DOHH2 (cell line): ENCODE measurements around the gene SLC9A2.

Experiments
- EZH2phosphoT487 ChIP-seq: fragments of 200-600 bp; sonication (generic); IDR thresholded peaks from 2 replicates; pipeline ENCODE4 v1.6.1; 2017; ENCODE audit warnings: borderline replicate concordance, mild to moderate bottlenecking, antibody characterized with exemption, low read length, moderate library complexity, mixed read lengths
- TF ChIP-seq, protein P1 (sequence below): fragments of 200-600 bp; sonication (generic); IDR thresholded peaks from one replicate; pipeline ENCODE4 v1.5.1; 2014; ENCODE audit warnings: antibody characterized with exemption, mild to moderate bottlenecking, low read depth, low read length; ENCODE audit not compliant: poor library complexity, severe bottlenecking

DNA sequence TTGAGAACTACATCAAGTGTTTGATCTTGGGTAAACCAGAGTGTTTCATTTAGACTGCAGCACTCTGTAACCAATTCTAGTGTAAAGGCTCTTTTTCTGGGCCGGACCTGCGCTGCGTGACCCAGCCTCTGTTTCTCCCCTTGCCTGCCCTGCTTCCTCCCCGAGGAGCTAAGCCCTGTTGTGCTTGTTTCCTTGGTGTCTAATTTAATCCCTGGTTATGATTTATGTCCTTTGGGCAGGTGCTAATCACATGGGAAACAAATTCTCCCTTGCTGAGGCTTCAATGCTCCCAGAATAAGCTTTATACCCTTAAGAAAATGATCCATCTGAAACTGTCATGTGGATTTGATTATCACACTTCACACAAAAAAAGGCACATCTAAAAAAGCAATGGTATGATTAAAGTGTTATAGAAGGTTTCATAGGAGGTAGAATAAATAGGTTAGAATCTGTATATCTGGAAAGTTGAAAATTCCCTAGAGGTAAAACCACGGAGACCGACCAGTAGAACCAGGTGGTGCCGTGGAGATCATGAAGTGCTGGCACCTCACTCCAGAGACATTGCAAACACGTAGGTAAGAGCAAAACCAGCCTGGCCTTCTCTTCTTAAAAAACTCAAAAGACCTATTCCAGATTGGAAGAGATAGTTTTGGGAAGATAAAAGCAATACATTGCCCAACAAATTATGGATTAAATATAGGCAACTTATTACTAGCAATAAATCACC lies 31.0 kb upstream of the SLC9A2 start:
- TF ChIP-seq, protein P1, sequence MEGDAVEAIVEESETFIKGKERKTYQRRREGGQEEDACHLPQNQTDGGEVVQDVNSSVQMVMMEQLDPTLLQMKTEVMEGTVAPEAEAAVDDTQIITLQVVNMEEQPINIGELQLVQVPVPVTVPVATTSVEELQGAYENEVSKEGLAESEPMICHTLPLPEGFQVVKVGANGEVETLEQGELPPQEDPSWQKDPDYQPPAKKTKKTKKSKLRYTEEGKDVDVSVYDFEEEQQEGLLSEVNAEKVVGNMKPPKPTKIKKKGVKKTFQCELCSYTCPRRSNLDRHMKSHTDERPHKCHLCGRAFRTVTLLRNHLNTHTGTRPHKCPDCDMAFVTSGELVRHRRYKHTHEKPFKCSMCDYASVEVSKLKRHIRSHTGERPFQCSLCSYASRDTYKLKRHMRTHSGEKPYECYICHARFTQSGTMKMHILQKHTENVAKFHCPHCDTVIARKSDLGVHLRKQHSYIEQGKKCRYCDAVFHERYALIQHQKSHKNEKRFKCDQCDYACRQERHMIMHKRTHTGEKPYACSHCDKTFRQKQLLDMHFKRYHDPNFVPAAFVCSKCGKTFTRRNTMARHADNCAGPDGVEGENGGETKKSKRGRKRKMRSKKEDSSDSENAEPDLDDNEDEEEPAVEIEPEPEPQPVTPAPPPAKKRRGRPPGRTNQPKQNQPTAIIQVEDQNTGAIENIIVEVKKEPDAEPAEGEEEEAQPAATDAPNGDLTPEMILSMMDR, result no peak
- no peak for TF ChIP-seq EZH2phosphoT487
